ENCODE data around the gene RPS25.
A peak's percentile ranks its signal among the peaks of the same experiment; 100 is the strongest.

Gene RPS25

DNA sequence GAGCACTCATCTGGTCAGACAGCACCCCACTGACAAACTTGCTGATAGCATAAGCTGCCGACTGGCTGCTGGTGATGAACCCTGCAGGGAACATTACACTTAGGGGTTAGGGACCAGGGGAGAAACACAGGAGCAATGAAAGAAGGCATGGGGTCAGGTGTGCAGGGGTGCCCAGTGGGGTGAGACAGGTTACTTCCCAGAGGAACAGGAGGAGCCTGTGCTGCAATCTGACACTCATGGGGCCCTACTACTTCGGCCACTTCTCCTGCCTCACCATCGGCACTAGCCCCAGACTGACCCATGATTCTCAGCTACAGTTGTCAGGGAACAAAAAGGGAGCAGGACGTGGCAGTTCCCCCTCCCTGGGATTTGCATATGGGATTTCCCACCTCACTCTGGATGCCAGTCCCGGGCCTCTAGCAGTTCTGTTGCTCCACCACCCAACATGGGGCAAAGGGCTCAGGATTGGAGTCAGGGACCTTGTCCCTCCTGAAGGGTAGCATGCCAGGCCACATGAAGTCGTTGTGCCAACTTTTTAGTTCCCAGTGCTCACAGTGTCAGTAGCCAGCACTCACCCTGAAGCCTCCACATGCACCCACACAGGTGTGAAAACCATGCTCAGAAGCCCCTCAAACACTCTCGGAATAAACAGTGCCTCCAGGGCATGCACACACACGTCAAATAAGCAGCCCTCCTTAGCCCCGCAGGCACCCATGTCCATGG lies 10.4 kb upstream of the RPS25 start:
- Histone ChIP-seq H3K4me3 (no peak overlapping the region), H3K27ac (no peak overlapping the region), H3K9me3 (no peaks in the 10 kb centered on the region), H3K4me2 (peak overlapping the region; percentile 98), H4K20me1 (no peaks in the 10 kb centered on the region), H3K36me3 (peaks cover 55% of the 10 kb centered on the region), H3K9ac (peak overlapping the region; percentile 79; the same call in 1 of the 2 replicates), H3K4me1 (peaks cover 28% of the 10 kb centered on the region), H3K27me3 (no peaks in the 10 kb centered on the region)
- no peak for TF ChIP-seq Cebpa-rat (IDR thresholded peaks at IDR 0.05)

DNA sequence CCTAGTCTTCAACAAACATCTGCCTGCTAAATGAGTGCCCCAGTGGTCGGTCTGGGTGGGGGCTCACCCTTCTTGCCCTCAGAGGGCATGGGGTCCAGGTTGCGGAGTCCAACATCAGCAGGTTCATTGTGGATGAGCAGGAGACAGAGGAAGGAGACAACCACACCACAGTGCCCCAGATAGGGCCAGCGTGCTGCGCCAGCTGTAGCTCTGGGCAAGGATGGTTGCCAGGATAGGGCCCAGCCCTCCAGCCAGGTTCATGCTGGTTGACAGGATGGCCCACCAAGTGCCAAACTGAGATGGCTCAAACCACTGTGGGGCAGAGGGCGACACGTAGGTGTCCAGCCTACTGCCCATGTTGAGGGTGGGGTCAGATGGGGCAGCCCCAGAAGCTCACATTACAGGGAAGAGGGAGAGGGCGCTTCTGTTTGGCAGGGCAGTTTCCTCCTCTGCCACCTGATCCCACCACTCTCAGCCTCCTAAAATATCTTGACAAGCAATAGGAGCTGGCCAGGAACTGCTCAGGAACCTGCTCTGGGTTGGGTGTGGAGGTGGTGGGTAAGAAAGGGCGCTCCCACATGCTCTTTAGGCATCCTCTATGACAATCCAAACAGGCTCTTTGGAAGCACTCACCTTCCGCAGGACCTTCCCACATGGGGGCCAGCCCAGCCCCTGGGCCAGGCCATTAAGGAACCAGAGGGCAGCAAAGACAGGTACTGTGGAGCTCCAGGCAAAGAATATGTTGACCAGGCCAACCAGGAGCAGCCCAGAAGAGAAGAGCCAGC lies 9.6 kb upstream of the RPS25 start:
- H3K36me3 ChIP-seq = peaks cover 62% of the 10 kb centered on the region

GRCh38 chr11:119026970-119027369 lies 8.8 kb upstream of the RPS25 start:
- peaks cover 70% of the 10 kb centered on the region for H3K36me3 ChIP-seq
- H3K4me2 ChIP-seq = no peak overlapping the region
- H4K20me1 ChIP-seq = peaks cover 4% of the 10 kb centered on the region; the same call in 1 of the 2 replicates

More for the DNA sequence above, 9.6 kb upstream of the RPS25 start:
- no peaks in the 10 kb centered on the region for H4K20me1 ChIP-seq
- no peaks in the 10 kb centered on the region for H3K27me3 ChIP-seq
- no peak for TF ChIP-seq Cebpa-rat (IDR thresholded peaks at IDR 0.05)
- H3K9me3 ChIP-seq = no peaks in the 10 kb centered on the region
- H3K4me3 ChIP-seq = no peak overlapping the region
- peaks cover 24% of the 10 kb centered on the region for H3K4me1 ChIP-seq
- H3K9ac ChIP-seq = no peak overlapping the region
- no peak overlapping the region for H3K27ac ChIP-seq
- H3K4me2 ChIP-seq = 0 out of 2 replicates have a peak overlapping the region, but pooled peaks have one; percentile 98

DNA sequence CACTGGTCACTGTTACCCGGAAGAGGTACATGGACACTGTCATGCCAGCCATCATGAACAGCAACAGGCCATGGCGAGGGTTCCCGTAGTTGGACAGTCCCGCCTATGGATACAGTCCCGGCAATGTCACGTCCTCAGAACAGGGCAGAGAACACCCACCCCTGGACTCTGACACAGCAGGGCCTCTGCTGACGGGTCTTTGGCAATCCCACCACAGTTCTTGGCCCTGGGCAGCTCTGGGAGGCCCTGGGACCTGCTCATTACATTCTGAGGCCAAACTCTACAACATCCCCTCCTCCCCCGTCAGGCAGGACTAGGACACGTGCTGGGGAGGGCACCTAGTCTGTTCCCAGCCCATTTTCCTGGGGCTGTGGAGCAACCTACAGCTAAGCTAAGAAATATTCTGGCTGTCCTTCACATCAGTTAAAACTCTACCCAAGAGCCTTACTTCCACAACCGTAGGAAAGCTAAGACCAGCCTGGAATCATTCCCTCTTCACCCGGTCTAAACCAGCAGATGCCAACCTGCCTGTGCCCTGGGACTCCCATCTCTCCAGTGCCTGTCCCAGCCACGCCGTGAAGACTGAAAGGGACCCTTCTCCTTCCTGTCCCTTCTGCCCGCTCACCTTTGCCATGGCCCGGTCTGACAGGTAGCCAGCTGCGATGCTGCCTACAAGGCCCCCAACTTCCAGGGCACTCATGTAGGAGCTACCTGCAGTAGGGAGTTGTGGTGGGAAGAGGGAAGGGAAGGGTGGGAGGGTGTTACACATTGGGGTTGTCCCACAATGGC lies 8.0 kb upstream of the RPS25 start:
- peaks cover 12% of the 10 kb centered on the region; the same call in 1 of the 2 replicates for H4K20me1 ChIP-seq
- H3K4me3 ChIP-seq = no peak overlapping the region
- H3K27me3 ChIP-seq = no peaks in the 10 kb centered on the region
- no peaks in the 10 kb centered on the region for H3K9me3 ChIP-seq
- no peak for TF ChIP-seq Cebpa-rat (IDR thresholded peaks at IDR 0.05)
- H3K9ac ChIP-seq = no peak overlapping the region
- H3K4me2 ChIP-seq = no peak overlapping the region
- peaks cover 78% of the 10 kb centered on the region for H3K36me3 ChIP-seq
- H3K27ac ChIP-seq = no peak overlapping the region
- peaks cover 31% of the 10 kb centered on the region for H3K4me1 ChIP-seq

More at GRCh38 chr11:119026970-119027369, 8.8 kb upstream of the RPS25 start:
- Histone ChIP-seq H3K9me3 (no peaks in the 10 kb centered on the region), H3K27ac (no peak overlapping the region), H3K4me3 (no peak overlapping the region), H3K9ac (no peak overlapping the region), H3K4me1 (peaks cover 24% of the 10 kb centered on the region), H3K27me3 (no peaks in the 10 kb centered on the region)
- TF ChIP-seq Cebpa-rat (IDR thresholded peaks at IDR 0.05) = no peak

DNA sequence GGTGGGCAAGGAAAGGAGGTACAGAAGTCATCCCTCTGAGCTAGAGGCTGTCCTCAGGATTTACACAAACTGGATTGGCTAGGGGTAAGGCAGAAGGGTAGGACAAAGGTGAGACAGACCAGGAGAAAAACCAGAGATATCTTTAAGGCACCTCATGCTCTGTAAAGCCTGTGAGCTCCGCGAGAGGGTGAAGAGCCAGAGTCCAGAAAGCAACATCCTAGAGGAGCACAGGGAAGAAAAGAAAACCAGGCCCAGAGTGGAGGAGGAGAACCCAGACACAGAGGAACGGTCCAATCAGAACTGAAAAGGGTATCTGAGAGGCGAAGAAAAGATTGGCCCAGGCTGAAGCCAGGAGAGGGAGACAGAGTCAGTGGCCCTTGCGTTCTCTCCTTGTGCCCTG lies 7.4 kb upstream of the RPS25 start:
- Histone ChIP-seq H3K27me3 (no peaks in the 10 kb centered on the region), H3K4me3 (no peak overlapping the region), H3K9me3 (no peaks in the 10 kb centered on the region), H3K36me3 (peaks cover 82% of the 10 kb centered on the region), H4K20me1 (peaks cover 18% of the 10 kb centered on the region; the same call in 1 of the 2 replicates), H3K9ac (no peak overlapping the region), H3K4me1 (peaks cover 37% of the 10 kb centered on the region), H3K4me2 (no peak overlapping the region), H3K27ac (no peak overlapping the region)
- TF ChIP-seq Cebpa-rat (IDR thresholded peaks at IDR 0.05) = no peak

DNA sequence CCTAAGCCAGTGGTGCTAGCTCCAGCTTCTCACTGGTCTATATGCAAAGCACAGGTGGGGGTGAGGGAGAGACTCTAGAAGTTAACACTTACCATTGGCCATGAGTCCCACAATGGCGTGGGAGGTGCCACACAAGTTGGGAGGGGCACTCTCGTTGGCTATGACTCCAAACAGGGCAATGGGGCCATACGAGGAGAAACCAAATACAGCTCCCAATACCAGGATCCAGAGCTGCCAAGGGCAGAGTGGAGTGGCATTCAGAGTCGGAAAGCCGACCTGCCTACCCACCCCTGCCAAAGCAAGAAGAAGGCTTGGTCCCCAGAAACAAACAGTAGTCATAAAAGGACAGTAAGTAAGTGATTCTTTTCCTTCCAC lies 6.9 kb upstream of the RPS25 start:
- Histone ChIP-seq H3K27me3 (no peaks in the 10 kb centered on the region), H3K9ac (0 out of 2 replicates have a peak overlapping the region, but pooled peaks have one; percentile 41), H3K4me1 (peaks cover 41% of the 10 kb centered on the region), H3K4me3 (no peak overlapping the region), H3K27ac (no peak overlapping the region), H3K9me3 (no peaks in the 10 kb centered on the region), H4K20me1 (peaks cover 22% of the 10 kb centered on the region), H3K4me2 (no peak overlapping the region), H3K36me3 (peaks cover 82% of the 10 kb centered on the region)
- no peak for TF ChIP-seq Cebpa-rat (IDR thresholded peaks at IDR 0.05)

DNA sequence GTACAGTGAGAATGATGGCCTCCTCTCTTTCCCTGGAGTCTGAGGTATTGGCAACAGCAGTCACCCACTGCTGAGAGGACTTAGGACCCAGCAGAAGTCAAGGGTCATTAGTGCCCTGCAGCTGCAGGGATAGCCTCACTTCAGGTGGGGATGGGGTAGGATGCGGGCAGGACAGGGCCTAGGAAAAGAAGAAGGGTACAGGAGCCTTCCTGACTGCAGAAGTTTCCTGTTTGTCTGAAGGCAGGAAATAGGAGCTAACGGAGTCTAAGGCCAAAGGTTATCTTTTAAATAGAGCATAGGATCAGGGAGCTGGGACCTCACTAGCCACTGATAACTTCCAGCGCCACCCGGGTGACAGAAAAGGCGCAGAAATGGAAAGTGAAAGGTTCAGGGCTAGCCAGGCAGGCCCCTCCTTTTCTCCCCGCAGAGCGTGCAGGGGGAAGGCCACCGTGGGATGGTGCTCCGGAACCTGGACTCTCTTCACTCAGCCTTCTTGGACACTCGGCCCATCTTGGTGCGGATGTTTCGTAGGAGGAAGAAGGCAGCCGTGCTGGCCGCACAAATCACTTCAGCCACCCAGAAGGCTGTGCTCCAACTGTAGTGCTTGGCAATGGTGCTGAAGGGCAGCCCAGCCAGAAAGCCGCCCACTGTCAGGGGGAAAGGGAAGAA lies 6.4 kb upstream of the RPS25 start:
- no peaks in the 10 kb centered on the region for H3K27me3 ChIP-seq
- no peak overlapping the region for H3K4me2 ChIP-seq
- H3K36me3 ChIP-seq = peaks cover 82% of the 10 kb centered on the region
- peak overlapping the region; percentile 41; the same call in 1 of the 2 replicates for H3K9ac ChIP-seq
- H4K20me1 ChIP-seq = peaks cover 27% of the 10 kb centered on the region
- H3K9me3 ChIP-seq = no peaks in the 10 kb centered on the region
- H3K4me1 ChIP-seq = peaks cover 41% of the 10 kb centered on the region
- TF ChIP-seq Cebpa-rat (IDR thresholded peaks at IDR 0.05) = no peak
- no peak overlapping the region for H3K4me3 ChIP-seq
- 0 out of 2 replicates have a peak overlapping the region, but pooled peaks have one; percentile 22 for H3K27ac ChIP-seq

GRCh38 chr11:119023741-119024140 lies 5.6 kb upstream of the RPS25 start:
- Histone ChIP-seq H3K27me3 (no peaks in the 10 kb centered on the region), H3K9me3 (no peaks in the 10 kb centered on the region), H3K4me3 (no peak overlapping the region), H3K27ac (no peak overlapping the region), H3K4me1 (peaks cover 34% of the 10 kb centered on the region), H3K36me3 (peaks cover 79% of the 10 kb centered on the region), H4K20me1 (peaks cover 36% of the 10 kb centered on the region), H3K9ac (0 out of 2 replicates have a peak overlapping the region, but pooled peaks have one; percentile 41), H3K4me2 (no peak overlapping the region)
- no peak for TF ChIP-seq Cebpa-rat (IDR thresholded peaks at IDR 0.05)

GRCh38 chr11:119021631-119022030 lies 3.5 kb upstream of the RPS25 start:
- Histone ChIP-seq H3K4me1 (peaks cover 35% of the 10 kb centered on the region), H3K4me3 (no peak overlapping the region), H3K9me3 (no peaks in the 10 kb centered on the region), H4K20me1 (peaks cover 44% of the 10 kb centered on the region), H3K4me2 (peak overlapping the region; percentile 2; the same call in 1 of the 2 replicates), H3K9ac (no peak overlapping the region), H3K36me3 (peaks cover 65% of the 10 kb centered on the region), H3K27me3 (no peaks in the 10 kb centered on the region), H3K27ac (no peak overlapping the region)
- no peak for TF ChIP-seq Cebpa-rat (IDR thresholded peaks at IDR 0.05)

Data from BLaER1 (cell line).